ENCODE measurements around the gene PLA2G15. TPM values are rescaled to one million over a fixed set of nuclear protein-coding genes. Genes with fewer than 3 reads are reported as not detected.

The PLA2G15 gene
- total RNA-seq, 1 donor: 30.8 TPM

- Histone ChIP-seq H3K9me3 (ENCODE audit: low read depth, low read length) (no peaks in the 10 kb centered on the region), H3K36me3 (ENCODE audit: insufficient read depth, low read length) (peaks cover 14% of the 10 kb centered on the region), H3K4me2 (ENCODE audit: insufficient read depth, low read length) (no peak overlapping the region), H3K27ac (ENCODE audit: low read depth, low read length) (no peak overlapping the region), H3K4me3 (ENCODE audit: insufficient read depth, low read length) (no peak overlapping the region), H3K4me1 (ENCODE audit: insufficient read depth, low read length) (peaks cover 23% of the 10 kb centered on the region), H3K27me3 (ENCODE audit: insufficient read depth, low read length) (no peaks in the 10 kb centered on the region), H4K20me1 (ENCODE audit: insufficient read depth, low read length) (no peaks in the 10 kb centered on the region), H2AFZ (ENCODE audit: low read length) (no peak overlapping the region), H3K79me2 (ENCODE audit: insufficient read depth, low read length) (peaks cover 50% of the 10 kb centered on the region)
- TF ChIP-seq CTCF (IDR thresholded peaks at IDR 0.05; ENCODE audit: extremely low read depth, low read depth, low read length): no peak
- DNase-seq (ENCODE audit: insufficient read length, low spot score, missing footprints): peak; percentile 30
These were observed 2.8 kb downstream of the PLA2G15 start for GRCh38 chr16:68247932-68248331.

- Histone ChIP-seq H3K27ac (ENCODE audit: low read depth, low read length) (no peak overlapping the region), H4K20me1 (ENCODE audit: insufficient read depth, low read length) (no peaks in the 10 kb centered on the region), H2AFZ (ENCODE audit: low read length) (no peak overlapping the region), H3K4me3 (ENCODE audit: insufficient read depth, low read length) (no peak overlapping the region), H3K79me2 (ENCODE audit: insufficient read depth, low read length) (peaks cover 52% of the 10 kb centered on the region), H3K4me1 (ENCODE audit: insufficient read depth, low read length) (peaks cover 20% of the 10 kb centered on the region), H3K27me3 (ENCODE audit: insufficient read depth, low read length) (no peaks in the 10 kb centered on the region), H3K4me2 (ENCODE audit: insufficient read depth, low read length) (no peak overlapping the region), H3K9me3 (ENCODE audit: low read depth, low read length) (no peaks in the 10 kb centered on the region), H3K36me3 (ENCODE audit: insufficient read depth, low read length) (peaks cover 18% of the 10 kb centered on the region)
- no peak for TF ChIP-seq CTCF (IDR thresholded peaks at IDR 0.05; ENCODE audit: extremely low read depth, low read depth, low read length)
- DNase-seq (ENCODE audit: insufficient read length, low spot score, missing footprints): no peak
These were observed 4.2 kb downstream of the PLA2G15 start for GRCh38 chr16:68249371-68249770.

GRCh38 chr16:68250951-68251350, 5.8 kb downstream of the PLA2G15 start:
- Histone ChIP-seq H4K20me1 (ENCODE audit: insufficient read depth, low read length) (no peaks in the 10 kb centered on the region), H3K4me3 (ENCODE audit: insufficient read depth, low read length) (no peak overlapping the region), H3K9me3 (ENCODE audit: low read depth, low read length) (no peaks in the 10 kb centered on the region), H2AFZ (ENCODE audit: low read length) (no peak overlapping the region), H3K36me3 (ENCODE audit: insufficient read depth, low read length) (peaks cover 33% of the 10 kb centered on the region), H3K4me2 (ENCODE audit: insufficient read depth, low read length) (no peak overlapping the region), H3K27me3 (ENCODE audit: insufficient read depth, low read length) (no peaks in the 10 kb centered on the region), H3K79me2 (ENCODE audit: insufficient read depth, low read length) (peaks cover 41% of the 10 kb centered on the region), H3K4me1 (ENCODE audit: insufficient read depth, low read length) (peaks cover 12% of the 10 kb centered on the region), H3K27ac (ENCODE audit: low read depth, low read length) (no peak overlapping the region)
- peak; percentile 54 for DNase-seq (ENCODE audit: insufficient read length, low spot score, missing footprints)
- no peak for TF ChIP-seq CTCF (IDR thresholded peaks at IDR 0.05; ENCODE audit: extremely low read depth, low read depth, low read length)

GRCh38 chr16:68251832-68252231, 6.7 kb downstream of the PLA2G15 start:
- Histone ChIP-seq H4K20me1 (ENCODE audit: insufficient read depth, low read length) (no peaks in the 10 kb centered on the region), H2AFZ (ENCODE audit: low read length) (no peak overlapping the region), H3K79me2 (ENCODE audit: insufficient read depth, low read length) (peaks cover 32% of the 10 kb centered on the region), H3K4me2 (ENCODE audit: insufficient read depth, low read length) (no peak overlapping the region), H3K36me3 (ENCODE audit: insufficient read depth, low read length) (peaks cover 36% of the 10 kb centered on the region), H3K9me3 (ENCODE audit: low read depth, low read length) (no peaks in the 10 kb centered on the region), H3K4me3 (ENCODE audit: insufficient read depth, low read length) (no peak overlapping the region), H3K27me3 (ENCODE audit: insufficient read depth, low read length) (no peaks in the 10 kb centered on the region), H3K27ac (ENCODE audit: low read depth, low read length) (no peak overlapping the region), H3K4me1 (ENCODE audit: insufficient read depth, low read length) (peaks cover 3% of the 10 kb centered on the region)
- TF ChIP-seq CTCF (IDR thresholded peaks at IDR 0.05; ENCODE audit: extremely low read depth, low read depth, low read length): no peak
- DNase-seq (ENCODE audit: insufficient read length, low spot score, missing footprints): no peak
